ENCODE data around the gene NUTM2F. TPM values are rescaled to one million over a fixed set of nuclear protein-coding genes. Genes with fewer than 3 reads are reported as not detected.
"Not testable (repeated sequence)": the region's sequence is repeated elsewhere in the genome, so short reads cannot be mapped to it uniquely, and the experiment has no call there.

Gene NUTM2F
- total and polyA plus RNA-seq, 8 donors: 0.10 to 0.11 (median 0.10) TPM; not detected in 5

GRCh38 chr9:94339657-94340056, 11.2 kb upstream of the NUTM2F start:
- intact Hi-C loops (cut with DNase I); H3K4me1 ChIP-seq; ATAC-seq; H3K4me3 ChIP-seq; H3K27ac ChIP-seq; H3K9me3 ChIP-seq; DNase-seq; H3K27me3 ChIP-seq; H3K36me3 ChIP-seq: not testable (repeated sequence)

- H3K27me3 ChIP-seq; H3K9me3 ChIP-seq; intact Hi-C loops (cut with DNase I); H3K36me3 ChIP-seq; DNase-seq; H3K27ac ChIP-seq; H3K4me3 ChIP-seq; H3K4me1 ChIP-seq; ATAC-seq: not testable (repeated sequence)
Measured at GRCh38 chr9:94338723-94339122, 10.3 kb upstream of the NUTM2F start.

GRCh38 chr9:94336445-94336844, 8.0 kb upstream of the NUTM2F start:
- DNase-seq; H3K4me3 ChIP-seq; ATAC-seq; H3K27me3 ChIP-seq; H3K27ac ChIP-seq; intact Hi-C loops (cut with DNase I); H3K36me3 ChIP-seq; H3K4me1 ChIP-seq; H3K9me3 ChIP-seq: not testable (repeated sequence)

GRCh38 chr9:94325583-94325982, 2.9 kb downstream of the NUTM2F start:
- not testable (repeated sequence) for ATAC-seq

GRCh38 chr9:94323153-94323798, 5.2 kb downstream of the NUTM2F start:
- H3K27me3 ChIP-seq; H3K4me1 ChIP-seq; intact Hi-C loops (cut with DNase I); H3K27ac ChIP-seq; H3K4me3 ChIP-seq; H3K9me3 ChIP-seq; H3K36me3 ChIP-seq; ATAC-seq; DNase-seq: not testable (repeated sequence)

More at GRCh38 chr9:94325583-94325982, 2.9 kb downstream of the NUTM2F start:
- H3K36me3 ChIP-seq; DNase-seq; H3K4me1 ChIP-seq; H3K4me3 ChIP-seq; H3K9me3 ChIP-seq; H3K27ac ChIP-seq; H3K27me3 ChIP-seq; intact Hi-C loops (cut with DNase I): not testable (repeated sequence)

GRCh38 chr9:94322342-94322940, 6.0 kb downstream of the NUTM2F start:
- H3K27me3 ChIP-seq; H3K9me3 ChIP-seq; intact Hi-C loops (cut with DNase I); DNase-seq; ATAC-seq; H3K36me3 ChIP-seq; H3K4me3 ChIP-seq; H3K27ac ChIP-seq; H3K4me1 ChIP-seq: not testable (repeated sequence)

GRCh38 chr9:94317949-94318657, 10.3 kb downstream of the NUTM2F start:
- DNase-seq; H3K27me3 ChIP-seq; ATAC-seq; H3K27ac ChIP-seq; H3K36me3 ChIP-seq; H3K9me3 ChIP-seq; H3K4me1 ChIP-seq; H3K4me3 ChIP-seq; intact Hi-C loops (cut with DNase I): not testable (repeated sequence)

- H3K36me3 ChIP-seq; DNase-seq; H3K4me3 ChIP-seq; H3K27ac ChIP-seq; intact Hi-C loops (cut with DNase I); ATAC-seq; H3K27me3 ChIP-seq; H3K4me1 ChIP-seq; H3K9me3 ChIP-seq: not testable (repeated sequence)
Measured at GRCh38 chr9:94316236-94316635, 12.2 kb downstream of the NUTM2F start.

GRCh38 chr9:94315034-94315984, 13.1 kb downstream of the NUTM2F start:
- H3K27me3 ChIP-seq; H3K4me3 ChIP-seq; H3K9me3 ChIP-seq; intact Hi-C loops (cut with DNase I); H3K4me1 ChIP-seq; H3K27ac ChIP-seq; DNase-seq; H3K36me3 ChIP-seq: not testable (repeated sequence)
- ATAC-seq: peak; percentile 54
